HL-60/S4 (cell line): ENCODE results near the gene ME2.
"Not testable (repeated sequence)": the region's sequence is repeated elsewhere in the genome, so short reads cannot be mapped to it uniquely, and the experiment has no call there.

Experiments
- in situ Hi-C: fragments of 300-500 bp; cut with MboI; formaldehyde crosslinking; loops from 2 replicates; pipeline ENCODE4 v1.14.3; 2022; ENCODE audit warnings: low sequenced_read_pairs

Gene ME2

DNA sequence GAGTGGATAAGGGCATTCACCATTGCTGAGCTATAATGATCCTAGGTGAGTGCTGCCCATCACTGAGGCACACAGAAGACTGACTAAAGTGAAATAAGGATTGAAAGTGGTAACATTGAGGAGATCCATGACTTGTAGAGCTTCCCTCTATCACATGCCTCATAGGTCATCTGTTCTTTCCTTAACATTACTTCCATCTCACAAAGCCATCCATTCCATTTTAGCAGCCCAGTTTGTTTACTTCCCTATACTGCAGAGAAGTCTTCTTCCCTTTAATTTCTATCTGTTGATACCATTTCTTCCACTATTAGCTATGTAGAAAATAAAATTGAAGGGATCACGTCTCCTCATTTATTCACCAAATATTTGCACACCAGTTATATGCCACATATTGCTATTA, 32.1 kb downstream of the ME2 start:
- in situ Hi-C loops = no loop called here

DNA sequence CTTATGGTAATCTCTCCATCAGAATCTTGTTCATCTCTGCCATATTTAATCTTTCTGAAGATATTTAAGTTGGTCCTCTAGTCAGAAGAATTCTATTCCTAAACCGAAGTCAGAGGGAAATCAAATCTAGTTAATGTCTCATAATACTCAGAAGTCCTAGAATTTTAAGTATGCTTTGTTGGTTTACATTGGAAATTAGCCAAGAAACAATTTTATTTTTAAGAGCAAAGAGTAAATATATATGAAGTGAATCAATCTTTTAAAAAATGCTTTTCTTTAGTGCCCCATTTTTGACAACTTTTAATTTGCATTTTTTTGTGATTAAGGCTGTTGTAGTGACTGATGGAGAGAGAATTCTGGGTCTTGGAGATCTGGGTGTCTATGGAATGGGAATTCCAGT, 38.1 kb downstream of the ME2 start:
- in situ Hi-C loops = no loop called here

DNA sequence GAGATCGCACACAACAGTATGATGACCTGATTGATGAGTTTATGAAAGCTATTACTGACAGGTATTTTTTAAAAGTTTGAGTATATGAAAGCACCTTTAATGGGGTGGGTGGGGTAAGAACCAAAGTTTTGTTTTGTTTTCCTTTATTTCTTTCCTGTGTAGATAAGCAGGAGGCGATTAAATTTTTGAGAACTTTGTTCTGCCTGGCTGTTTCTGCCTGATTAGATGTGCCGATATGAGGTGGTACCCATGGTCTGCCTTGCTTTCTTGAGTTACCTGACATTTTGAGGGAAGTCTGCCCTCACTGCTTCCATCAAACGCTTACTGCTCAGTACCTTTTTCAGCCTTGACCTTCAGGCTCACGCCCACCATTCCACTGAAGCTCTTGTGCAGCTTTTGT, 39.2 kb downstream of the ME2 start:
- in situ Hi-C loops = no loop called here

DNA sequence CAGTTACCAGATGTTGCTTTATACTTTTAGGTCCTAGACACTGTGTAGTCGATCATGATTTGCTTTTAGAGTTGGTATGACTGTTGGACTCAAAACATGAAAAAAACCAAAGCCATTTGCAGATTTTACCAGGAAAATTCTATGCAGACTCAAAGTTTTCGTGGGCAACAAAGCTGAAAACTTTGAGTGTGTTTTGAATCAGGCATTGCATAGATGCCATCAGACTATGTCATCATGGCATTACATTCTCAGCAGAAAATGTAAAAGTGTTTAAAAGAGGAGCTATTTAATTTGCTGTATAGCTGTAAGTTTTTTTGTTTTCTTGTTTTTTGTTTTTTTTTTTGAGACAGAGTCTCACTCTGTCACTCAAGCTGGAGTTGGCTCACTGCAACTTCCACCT, 45.5 kb downstream of the ME2 start:
- in situ Hi-C loops = no loop called here

DNA sequence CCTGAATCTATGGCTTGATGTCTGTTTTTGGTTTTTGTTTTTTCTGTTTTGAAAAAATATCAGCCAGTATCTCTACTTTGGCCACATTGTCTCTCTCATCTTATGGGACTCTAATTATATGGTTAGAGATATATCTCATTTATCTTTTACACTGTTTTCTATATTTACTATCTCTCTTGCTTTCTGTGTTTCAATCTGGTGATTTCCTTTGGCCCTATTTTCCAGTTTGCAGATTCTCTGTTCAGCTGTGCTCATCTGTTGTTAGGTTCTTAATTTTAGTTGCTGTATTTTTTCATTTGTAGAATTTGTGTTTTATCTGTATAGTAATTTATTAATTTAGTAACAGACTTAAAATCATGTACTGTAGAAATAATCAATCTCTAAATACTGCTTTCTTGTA, 47.6 kb downstream of the ME2 start:
- in situ Hi-C loops = no loop called here

DNA sequence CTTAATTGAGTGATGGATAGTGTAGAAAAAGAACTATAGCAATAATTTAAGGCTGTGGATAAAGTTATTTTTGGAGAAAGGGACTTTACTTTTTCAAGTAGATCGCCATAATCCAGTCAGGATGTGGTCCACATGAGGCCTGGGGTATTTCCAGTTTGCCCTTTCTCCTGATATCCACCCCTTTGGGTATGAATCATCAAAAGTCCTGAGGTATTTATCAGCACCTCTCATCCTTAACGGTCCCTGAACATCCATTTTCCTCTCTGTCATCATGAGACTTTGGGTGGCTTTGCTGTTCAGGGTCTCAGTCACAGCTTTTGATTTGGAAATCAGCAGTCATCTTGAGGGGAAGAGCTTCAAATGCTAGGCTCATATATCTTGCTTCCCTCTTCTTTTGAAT, 49.6 kb downstream of the ME2 start:
- in situ Hi-C loops = no loop called here

DNA sequence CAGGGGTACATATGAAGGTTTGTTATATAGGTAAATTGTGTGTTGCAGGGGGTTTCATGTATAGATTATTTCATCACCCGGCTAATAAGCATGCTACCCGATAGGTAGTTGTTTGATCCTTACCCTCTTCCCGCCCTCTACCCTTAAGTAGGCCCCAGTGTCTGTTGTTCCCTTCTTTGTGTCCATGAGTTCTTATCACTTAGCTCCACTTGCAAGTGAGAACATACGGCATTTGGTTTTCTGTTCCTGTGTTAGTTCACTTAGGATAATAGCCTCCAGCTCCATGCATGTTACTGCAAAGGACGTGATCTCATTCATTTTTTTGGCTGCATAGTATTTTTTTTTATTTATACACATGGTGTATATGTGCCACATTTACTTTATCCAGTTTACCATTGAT, 54.8 kb downstream of the ME2 start:
- in situ Hi-C loops = no loop called here

DNA sequence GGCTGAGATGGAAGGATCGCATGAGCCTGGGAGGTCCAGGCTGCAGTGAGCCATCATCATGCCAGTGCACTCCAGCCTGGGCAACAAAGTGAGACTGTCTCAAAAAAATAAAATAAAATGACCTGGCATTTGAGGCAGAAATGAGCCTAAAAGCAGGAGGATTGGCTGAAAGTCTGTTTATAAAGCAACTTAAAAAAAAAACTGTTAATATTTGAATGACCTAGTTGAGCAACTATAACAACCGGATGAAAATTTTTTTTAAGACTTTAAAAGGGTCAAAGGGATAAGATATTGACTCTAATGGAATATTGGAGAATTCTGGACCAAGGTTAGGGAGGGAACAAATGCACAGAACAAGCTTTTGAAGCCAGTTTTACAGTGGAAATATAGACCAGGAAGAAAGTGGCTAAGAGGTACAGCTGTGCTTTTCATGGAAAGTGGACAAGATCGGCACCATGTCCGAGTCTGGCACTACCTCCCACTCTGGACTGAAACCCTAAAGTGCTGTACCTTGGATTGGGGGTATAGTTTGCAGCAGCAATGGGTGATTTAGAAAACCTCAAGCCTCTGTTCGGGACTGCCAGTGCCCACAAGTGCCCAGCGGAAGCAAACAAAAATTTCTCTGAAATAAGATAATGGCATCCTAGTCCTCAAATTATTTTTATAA, 55.8 kb downstream of the ME2 start:
- in situ Hi-C loops = no loop called here

DNA sequence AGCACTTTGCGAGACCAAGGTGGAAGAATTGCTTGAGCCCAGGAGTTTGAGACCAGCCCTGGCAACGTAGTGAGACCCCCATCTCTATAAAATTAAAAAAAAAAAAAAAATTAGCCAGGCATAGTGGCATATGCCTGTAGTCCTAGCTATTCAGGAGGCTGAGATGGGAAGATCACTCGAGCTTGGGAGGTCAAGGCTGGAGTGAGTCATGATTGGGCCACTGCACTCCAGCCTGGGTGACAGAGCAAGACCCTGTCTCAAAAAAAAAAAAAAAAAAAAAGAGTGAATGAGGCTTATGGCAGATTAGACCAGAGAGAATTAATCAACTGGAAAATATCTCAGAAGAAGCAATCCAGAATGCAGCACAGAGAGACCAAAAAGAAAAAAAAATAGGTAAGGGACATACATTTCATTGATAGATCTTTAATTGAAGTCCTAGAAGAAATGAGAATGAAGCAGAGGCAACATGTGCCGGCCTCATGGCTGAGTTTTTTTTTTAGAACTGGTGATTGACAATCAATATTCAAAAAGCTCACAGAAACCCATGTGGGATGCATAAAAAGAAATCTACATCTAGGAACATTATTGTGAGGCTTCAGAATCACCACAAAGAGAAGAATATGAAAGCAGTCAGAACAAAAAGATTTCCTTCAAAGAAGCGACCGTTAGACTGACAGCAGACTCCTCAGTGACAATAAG, 56.7 kb downstream of the ME2 start:
- in situ Hi-C loops = no loop called here

DNA sequence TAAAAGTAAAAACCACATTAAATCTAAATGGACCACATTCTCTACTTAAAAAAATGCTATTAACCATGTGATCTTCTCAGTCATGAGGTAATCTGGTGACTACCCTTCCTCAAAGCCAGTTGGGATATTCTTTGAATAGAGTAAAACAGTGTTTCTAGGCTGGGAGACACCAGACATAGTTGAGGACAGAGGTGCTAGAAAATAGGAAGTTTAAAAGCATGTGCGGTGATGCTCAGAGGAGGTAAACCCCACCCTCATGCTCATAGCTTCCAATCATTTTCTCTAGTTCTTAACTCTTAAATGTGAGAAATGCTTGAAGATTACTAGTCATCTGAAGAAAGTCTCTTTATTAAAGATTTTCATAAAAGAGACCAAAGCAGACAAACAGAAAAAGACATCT, 58.3 kb downstream of the ME2 start:
- in situ Hi-C loops = no loop called here

DNA sequence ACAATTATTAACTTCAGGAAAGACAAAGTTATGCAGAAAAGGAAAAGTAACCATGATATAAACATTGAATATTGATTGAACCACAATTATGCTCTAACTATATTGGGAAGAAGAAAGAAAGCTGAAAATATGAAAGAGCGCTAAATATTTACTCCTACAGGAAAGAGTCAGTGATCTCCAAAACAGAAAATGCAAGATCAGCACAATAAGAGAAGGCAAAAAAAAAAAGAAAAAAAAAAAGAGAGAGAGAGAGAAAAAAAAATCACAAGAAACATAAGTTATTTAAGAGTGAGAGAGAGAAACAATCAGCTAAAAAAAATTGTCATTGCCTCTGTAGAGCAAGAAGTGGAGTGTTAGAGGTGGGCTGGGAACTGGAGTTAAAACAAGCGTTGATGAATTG, 60.0 kb downstream of the ME2 start:
- in situ Hi-C loops = no loop called here

DNA sequence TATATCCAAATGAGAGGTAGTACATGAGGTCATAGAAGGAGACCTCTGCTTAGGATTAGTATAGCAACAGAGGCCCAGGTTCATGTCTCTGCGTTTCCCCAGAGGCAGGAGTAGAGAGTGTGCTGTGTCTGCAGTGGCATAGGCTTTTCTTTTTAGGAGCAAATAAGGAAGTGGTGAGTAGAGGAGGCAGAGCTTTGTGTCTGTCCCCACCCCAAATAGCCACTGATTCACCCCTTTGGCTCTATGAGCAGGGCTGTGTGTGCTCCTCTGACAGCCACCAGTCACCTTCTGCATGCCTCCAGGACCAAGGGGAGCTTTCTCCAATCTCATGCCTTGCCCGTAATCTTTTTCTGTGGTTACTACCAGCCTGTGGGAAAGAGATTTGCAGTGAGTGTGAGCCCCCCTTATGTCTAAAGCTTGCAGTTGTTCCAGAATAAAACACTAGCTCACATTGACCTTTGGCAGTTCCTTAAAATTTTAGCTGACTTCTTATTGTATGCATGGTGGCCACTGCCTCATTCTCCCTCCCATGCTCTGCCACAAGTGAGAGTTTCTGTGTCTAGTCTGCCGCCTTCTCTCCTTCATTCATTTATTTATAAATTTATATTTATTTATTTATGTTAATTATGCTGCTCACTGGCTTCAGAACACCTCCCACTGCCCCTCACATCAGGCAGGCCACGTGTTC, 65.5 kb downstream of the ME2 start:
- in situ Hi-C loops = no loop called here

DNA sequence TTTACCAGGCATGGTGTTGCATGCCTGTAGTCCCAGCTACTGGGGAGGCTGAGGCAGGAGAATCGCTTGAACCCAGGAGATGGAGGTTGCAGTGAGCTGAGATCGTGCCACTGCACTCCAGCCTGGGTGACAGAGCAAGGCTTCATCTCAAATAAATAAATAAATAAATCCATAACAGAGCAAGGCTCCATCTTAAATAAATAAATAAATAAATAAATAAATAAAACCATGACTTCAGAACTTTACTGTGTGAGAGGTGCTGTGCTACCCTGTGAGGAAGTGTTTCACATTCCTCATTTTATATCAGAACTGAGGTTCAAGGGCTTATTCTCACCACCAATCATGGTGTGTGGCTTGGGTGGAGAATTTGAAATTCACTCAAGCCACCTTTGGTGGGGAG, 67.0 kb downstream of the ME2 start:
- in situ Hi-C loops = not testable (repeated sequence)

DNA sequence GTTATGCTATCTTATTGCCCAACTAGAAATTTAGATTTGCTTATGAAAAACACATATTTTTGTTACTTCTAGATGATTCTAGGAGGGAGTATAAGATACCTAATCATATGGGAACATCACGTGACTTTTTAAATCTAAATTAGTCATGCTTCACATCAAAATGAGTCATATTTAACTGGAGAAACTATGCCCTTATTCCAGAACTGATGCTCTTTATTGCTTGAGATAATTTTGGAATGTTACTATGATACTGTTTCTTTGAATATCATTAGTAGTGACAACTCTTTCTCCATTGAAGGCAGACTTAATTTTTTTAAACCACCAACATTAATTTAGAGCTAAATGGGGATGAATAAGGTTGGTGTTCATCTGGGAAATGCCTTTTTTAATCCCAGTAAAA, 69.0 kb downstream of the ME2 start:
- in situ Hi-C loops = no loop called here

DNA sequence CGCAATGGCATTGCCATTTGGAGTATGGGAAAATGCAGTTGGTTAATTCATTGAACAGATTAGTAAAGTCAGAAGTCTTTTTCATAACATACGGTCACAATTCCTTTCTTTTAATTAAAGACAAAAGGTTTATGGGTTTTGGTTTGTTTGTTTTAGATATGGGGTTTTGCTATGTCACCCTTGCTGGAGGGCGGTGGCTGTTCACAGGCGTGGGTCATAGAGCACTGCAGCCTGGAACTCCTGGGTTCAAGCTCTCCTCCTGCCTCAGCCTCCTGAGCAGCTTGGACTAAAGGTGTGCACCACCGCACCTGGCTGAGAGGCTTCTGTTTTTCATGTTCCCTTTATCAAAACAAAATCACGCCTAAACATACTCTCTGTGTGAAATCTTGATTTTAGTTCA, 70.3 kb downstream of the ME2 start:
- in situ Hi-C loops = no loop called here

DNA sequence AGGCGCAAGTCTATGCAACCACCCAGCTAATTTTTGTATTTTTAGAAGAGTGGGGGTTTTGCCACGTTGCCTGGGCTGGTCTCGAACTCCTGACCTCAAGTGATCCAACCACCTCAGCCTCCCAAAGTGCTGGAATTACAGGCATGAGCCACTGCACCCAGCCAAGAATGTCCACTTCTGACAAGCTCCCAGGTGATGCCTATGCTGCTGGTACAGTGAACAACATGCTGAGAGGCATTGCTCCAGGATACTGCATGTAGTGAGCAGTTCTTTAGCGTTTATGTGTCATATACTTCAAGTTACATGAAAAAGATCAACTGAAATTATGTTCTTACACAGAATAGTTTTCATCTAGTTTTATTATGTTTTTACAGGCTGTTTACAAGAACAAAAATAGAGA, 71.7 kb downstream of the ME2 start:
- in situ Hi-C loops = no loop called here

DNA sequence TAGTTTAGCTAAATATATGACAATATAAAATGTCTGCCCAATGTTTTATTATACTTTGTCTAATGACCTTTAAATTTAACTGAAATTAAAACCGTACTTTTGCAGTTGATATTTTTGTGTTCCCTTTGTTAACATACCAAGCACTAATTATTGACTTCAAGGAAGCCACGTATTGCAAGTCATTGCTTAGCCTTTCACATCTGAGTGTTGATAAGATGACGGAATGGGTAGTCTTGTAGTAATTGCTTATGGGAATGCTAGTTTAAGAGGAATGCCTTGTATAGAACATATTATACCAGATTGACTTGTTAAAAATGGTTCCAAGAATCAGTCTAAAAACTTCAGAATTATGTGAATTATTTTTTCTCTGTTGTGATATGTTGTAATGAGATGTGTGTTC, 74.9 kb downstream of the ME2 start:
- in situ Hi-C loops = no loop called here

DNA sequence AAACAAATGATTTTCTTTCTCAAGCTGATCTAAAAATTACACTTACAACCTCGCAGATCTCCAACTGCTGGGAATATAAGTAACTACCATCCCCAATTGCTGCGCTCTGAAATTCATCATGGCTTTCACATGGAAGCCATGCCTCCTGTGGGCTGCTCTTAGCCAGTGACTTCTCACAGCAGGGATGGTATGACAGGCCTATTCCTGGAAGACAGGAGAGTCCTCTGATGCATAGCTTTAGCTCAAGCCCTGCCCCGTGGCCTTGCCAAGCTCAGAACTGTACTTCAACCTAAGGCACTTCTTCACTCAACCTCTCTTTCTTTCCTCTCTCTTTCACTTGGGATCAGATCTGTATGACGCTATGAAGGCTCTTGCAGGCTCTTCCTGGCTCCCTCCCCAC, 76.3 kb downstream of the ME2 start:
- in situ Hi-C loops = no loop called here

DNA sequence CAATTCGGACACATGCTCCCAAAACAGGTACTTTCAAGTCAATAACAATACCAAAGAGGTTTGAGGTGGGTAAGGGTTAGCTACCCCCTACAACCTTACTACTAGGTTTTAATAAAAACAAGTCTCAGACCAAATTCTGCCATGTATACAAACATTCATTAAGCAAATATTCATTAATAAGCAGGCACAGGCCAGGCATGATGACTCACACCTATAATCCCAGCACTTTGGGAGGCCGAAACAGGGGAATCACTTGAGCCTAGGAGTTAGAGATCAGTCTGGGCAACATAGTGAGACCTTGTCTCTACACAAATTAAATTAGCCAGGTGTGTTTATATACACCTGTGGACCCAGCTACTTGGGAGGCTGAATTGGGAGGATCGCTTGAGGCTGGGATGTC, 77.2 kb downstream of the ME2 start:
- in situ Hi-C loops = no loop called here

DNA sequence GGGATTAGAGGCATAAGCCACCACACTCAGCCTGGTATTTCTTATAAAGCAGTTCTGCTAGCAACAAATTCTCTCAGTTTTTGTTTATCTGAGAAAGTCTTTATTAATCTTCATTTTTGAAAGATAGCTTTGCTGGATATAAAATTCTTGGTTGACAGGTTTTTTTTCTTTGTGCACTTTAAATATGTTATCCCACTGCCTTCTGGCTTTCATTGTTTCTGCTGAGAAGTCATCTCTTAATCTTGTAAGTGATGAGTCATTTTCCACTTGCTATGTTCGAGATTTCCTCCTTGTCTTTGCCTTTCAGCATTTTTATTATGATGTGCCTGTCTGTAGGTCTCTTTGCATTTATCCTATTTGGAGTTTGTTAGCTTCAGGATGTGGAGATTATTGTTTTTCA, 83.1 kb downstream of the ME2 start:
- in situ Hi-C loops = no loop called here

DNA sequence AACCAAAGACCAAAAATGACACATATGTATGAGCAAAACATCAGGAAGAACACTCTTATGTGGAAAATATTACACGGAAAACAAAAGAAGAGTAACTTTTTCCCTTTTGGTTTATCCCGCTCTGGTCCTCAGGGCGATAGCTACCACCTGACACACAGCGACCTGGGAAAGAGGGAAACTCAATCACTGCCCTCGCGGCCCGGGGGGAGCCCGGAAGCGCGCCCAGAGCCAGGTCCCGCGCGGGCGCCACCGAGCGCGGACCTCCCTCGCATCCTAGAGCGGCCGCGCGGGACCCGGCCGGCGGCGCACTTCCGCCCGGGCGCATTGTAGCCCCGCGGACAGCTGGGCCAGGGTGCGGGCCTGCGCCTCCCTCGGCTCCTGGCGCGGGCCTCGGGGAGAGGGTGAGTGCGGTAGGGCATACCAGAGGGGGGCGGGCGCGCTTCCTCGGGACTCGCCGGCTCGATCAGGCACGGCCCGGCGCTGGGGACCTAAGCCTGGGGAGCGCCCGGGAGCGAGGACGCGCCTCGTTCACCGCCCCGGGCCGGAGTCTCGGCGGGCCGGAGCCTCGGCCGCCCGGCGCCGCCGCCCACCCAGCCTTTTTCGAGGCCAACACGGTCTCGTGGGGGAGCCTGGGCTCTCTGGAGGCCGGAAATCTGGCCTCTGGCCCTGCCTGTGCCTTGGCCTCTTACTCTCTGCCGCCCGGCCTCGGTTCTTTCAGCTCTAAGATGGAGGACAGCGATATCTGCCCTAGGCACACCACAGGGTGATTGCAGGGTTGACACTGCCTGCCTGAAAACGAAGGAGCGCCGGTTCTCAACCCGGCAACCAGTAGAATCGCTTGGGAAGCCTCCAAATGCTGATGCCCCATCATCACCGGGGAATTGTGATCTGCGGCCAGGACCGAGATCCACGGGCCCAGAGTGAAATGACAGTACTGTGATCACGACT, 89.1 kb downstream of the ME2 start, which contains the start of gene ELAC1:
ELAC1 (plus strand) TSS at position 327 of the 948 bp plus-strand sequence. CDS start 6,365 bp downstream, outside the sequence.
- in situ Hi-C loops = no loop called here
